Measurements from ENCODE around the gene PRDM16.
"Not testable (repeated sequence)": the region's sequence is repeated elsewhere in the genome, so short reads cannot be mapped to it uniquely, and the experiment has no call there.

The PRDM16 gene

DNA sequence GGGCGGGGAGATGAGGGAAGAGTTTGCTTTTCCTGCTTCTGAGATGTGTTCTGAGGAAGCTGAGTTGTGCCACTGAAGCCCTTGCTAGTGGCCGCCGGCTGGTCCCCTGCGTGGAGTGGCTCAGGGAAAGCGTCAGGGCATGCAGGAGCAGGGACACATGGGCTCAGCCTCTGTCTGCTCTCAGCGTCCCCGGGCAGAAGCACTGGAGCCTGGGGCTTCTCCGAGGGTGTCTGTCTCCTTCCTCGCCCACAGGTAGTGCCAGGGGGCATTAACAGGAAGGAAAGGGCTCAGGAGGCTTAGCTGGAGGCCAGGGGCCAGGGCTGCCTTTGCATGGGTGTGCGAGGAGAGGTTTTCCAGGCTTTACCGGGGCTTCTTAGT is 7.3 kb downstream of the PRDM16 start:
- no peak for DNase-seq
- in situ Hi-C loops (cut with HindIII; ENCODE audit: low pct_ligation_motif_present, low pct_unique_long_range_greater_than_20kb, low sequenced_read_pairs): no loop called here

- no peak for DNase-seq
- in situ Hi-C loops (cut with HindIII; ENCODE audit: low pct_ligation_motif_present, low pct_unique_long_range_greater_than_20kb, low sequenced_read_pairs): no loop called here
Observed at GRCh38 chr1:3077081-3077480, 8.1 kb downstream of the PRDM16 start.

DNA sequence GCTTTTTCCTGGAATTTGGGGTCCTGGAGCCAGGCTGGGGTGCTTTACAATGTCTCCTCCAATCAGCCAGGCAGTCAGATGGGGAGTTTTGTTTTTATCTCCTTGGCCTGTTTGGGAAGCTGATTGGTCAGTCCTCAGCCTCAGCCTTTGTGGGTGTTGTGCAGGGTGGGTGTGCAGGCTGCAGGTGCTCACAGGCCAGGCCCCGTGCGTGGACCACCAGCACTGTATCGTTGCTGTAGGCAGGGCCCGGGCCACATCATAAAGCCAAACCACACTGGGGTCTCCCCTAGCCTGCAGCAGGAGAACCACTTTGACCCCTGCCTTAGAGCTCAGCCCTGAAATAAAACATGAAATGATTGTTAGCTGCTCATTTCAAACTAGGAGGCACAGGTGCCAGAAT is 8.6 kb downstream of the PRDM16 start:
- no peak for DNase-seq
- in situ Hi-C loops (cut with HindIII; ENCODE audit: low pct_ligation_motif_present, low pct_unique_long_range_greater_than_20kb, low sequenced_read_pairs): no loop called here

DNA sequence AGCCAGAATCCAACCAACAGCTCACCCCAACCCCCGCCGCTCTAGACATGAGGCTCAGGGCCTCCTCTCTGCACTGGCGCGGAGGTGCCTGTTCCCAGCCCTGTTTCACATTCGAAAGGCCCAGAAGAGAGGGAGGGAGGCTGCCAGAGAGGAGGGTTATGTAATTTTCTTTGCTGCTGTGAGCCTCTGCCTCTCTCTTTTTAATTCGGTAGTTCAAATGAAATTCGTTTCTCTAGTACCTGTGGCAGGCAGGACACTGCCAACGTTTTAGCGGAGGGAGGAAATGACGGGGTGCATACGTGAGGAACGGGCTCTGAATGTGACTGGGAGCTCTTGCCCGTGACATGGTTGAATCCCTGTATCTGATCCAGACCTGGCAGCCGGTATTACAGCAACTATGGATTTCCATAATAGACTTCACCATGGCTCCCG is 9.4 kb downstream of the PRDM16 start:
- in situ Hi-C loops (cut with HindIII; ENCODE audit: low pct_ligation_motif_present, low pct_unique_long_range_greater_than_20kb, low sequenced_read_pairs): no loop called here
- DNase-seq: no peak

- in situ Hi-C loops (cut with HindIII; ENCODE audit: low pct_ligation_motif_present, low pct_unique_long_range_greater_than_20kb, low sequenced_read_pairs): no loop called here
- no peak for DNase-seq
Observed at GRCh38 chr1:3078871-3079270, 9.9 kb downstream of the PRDM16 start.

GRCh38 chr1:3079381-3080052 is 10.5 kb downstream of the PRDM16 start:
- DNase-seq: no peak
- in situ Hi-C loops (cut with HindIII; ENCODE audit: low pct_ligation_motif_present, low pct_unique_long_range_greater_than_20kb, low sequenced_read_pairs): no loop called here

DNA sequence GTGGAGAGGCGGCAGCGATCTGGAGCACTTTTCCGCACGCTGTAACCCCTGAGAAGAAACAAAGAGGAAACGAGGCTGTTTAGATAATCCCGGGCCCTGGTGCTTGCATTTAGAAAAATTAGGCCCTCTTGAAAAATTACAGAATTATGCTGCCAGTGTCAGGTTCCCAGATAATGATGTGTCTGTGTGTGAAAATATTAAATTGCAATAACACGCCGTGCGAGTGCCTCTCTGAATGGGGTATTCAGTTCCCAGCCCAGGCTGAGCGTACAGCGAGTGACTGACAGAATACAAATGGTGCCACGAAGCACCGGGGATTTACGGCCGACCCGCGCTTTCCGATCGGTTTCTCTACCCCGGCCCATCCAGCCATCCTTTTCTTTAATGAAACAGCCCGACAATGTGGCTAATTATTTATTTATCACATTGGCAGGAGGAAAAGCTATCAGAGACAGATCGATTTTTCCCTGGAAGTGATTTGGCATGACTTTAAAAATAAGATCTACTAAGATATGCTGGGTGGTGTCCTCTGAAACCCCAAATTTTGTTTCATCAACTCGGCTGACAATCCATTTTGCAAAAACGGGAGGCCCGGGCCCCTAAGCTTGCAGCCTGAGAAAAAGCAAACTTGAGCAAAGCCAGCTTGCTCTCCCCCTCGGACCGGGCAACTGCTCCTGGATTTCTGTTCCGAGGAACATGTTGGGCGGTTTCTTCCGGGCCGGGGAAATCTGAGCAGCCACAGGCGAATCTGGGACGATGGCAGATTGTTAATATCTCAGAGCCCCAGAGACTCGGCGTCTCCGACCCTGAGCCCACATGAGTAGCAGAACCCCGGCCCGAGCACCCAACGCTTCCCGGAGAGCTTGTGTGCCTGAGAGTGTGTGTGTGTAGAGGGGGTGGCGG is 11.3 kb downstream of the PRDM16 start:
- in situ Hi-C loops (cut with HindIII; ENCODE audit: low pct_ligation_motif_present, low pct_unique_long_range_greater_than_20kb, low sequenced_read_pairs): no loop called here
- DNase-seq: no peak

DNA sequence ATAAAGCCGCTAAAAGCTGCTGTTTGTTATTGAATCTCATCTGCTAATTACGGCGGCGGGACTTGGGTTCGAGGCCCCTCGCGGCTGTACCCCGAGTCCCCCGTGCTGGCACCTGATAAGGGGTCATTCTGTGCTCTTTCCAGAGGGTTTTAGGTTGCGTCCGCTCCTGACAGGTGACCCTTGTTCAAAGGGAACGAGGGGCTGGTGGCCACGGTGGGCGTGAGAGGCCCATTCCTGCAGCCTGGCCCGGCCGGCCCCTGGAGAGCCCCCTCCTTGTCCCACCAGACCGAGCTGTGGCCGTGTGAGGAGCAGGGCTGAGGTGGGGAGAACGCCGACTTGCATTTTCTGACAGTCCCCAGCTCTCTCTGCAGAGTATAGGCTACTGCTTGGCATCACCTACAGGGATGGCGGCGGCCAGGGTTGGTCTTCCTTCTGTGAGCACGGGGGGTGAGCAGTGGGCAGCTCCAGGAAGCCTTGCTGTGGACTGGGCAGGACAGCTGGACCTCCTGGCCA is 12.2 kb downstream of the PRDM16 start:
- in situ Hi-C loops (cut with HindIII; ENCODE audit: low pct_ligation_motif_present, low pct_unique_long_range_greater_than_20kb, low sequenced_read_pairs): no loop called here
- DNase-seq: no peak

DNA sequence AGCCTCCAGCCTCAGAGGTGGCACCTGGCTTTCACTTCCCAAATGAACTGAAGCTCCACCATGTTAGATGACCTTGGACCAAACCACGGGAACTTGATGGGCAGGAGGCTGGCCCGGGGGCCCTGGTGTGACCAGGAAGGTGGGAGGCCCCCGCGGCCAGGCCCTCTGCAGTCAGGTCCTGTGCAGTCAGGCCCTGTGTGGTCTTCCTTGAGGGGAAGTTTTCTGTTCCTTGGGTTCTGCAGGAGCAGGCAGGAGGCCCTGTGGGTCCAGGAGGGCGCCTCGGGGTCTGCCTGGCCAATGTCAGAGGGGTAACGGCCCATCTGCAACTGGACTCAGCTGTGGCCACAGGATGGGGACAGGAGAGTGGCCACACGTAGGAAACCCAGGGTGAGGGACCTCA is 13.0 kb downstream of the PRDM16 start:
- DNase-seq: no peak
- in situ Hi-C loops (cut with HindIII; ENCODE audit: low pct_ligation_motif_present, low pct_unique_long_range_greater_than_20kb, low sequenced_read_pairs): no loop called here

- DNase-seq: no peak
- in situ Hi-C loops (cut with HindIII; ENCODE audit: low pct_ligation_motif_present, low pct_unique_long_range_greater_than_20kb, low sequenced_read_pairs): no loop called here
Observed at GRCh38 chr1:3082571-3083516, 13.8 kb downstream of the PRDM16 start.

- in situ Hi-C loops (cut with HindIII; ENCODE audit: low pct_ligation_motif_present, low pct_unique_long_range_greater_than_20kb, low sequenced_read_pairs): no loop called here
Observed at GRCh38 chr1:3084154-3084553, 15.2 kb downstream of the PRDM16 start.

GRCh38 chr1:3084726-3085125 is 15.7 kb downstream of the PRDM16 start:
- in situ Hi-C loops (cut with HindIII; ENCODE audit: low pct_ligation_motif_present, low pct_unique_long_range_greater_than_20kb, low sequenced_read_pairs): no loop called here

More at GRCh38 chr1:3084154-3084553, 15.2 kb downstream of the PRDM16 start:
- DNase-seq: no peak

DNA sequence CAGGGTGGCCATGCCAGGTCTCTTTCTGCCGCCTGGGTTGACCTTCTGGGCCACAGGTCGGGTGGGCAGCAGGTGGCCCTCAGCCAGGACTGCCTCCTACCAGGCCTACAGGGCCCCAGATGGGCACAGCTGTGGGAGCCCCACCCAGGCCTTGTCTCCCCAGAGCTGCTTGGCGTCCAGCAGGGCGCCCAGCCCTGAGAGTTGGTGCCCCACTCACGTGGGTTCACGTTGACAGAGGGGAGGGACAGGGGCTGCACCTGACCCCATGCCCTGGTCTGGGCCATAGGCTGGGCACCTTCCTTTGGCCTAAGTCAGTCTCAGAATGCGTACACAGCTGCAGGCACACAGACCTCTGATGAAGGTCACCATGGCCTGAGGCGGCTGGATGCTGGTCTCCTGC is 16.7 kb downstream of the PRDM16 start:
- in situ Hi-C loops (cut with HindIII; ENCODE audit: low pct_ligation_motif_present, low pct_unique_long_range_greater_than_20kb, low sequenced_read_pairs): no loop called here
- no peak for DNase-seq

More at GRCh38 chr1:3084726-3085125, 15.7 kb downstream of the PRDM16 start:
- DNase-seq: no peak

DNA sequence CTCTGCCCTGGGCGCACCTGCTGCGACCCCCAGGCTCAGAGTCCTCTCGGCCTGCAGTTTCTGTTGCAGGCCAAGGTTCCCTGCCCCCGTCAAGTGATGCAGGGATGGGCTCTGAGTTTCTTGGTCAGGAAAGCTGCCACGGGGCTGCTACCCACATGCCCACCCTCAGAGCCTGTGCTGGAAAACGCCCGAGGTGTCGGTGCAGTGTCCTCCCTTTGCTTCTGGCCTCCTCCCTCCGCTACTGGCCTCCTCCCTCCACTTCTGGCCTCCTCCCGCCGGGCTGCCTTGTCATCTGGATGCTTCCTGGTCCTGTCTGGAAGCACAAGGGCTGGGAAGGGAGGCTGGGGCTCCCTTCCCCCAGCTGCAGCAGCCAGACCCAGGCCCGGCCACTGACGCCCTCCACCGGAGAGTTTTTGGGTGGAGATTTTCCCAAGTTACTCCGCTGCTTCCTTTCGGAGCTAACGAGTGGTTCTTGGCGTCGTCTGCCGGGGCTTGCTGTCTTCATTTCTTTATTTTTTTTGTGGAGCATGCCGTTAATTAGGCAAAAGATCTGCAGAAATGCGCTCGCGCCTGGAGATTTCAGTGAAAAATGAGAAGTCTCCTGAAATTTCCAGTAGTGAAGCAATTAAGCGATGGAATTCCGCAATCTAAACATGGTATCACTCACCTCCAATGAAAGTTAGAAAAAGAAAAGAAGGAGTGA is 17.4 kb downstream of the PRDM16 start:
- in situ Hi-C loops (cut with HindIII; ENCODE audit: low pct_ligation_motif_present, low pct_unique_long_range_greater_than_20kb, low sequenced_read_pairs): no loop called here
- DNase-seq: no peak

DNA sequence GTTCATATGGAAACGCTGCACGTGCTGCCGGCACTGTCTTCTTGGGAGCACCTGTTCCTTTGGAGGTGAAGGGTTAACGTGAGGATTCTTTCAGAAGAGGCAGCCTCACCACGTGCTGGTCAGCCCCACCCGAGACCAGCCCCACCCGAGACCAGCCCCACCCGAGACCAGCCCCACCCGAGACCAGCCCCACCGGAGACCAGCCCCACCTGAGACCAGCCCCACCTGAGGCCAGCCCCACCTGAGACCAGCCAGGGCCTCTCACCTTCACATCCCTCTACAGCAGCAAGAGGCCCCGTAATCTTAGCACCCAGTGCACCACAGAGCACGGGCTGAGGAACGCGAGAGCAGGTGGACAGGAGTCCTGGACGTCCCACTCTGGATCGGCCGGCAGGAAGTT is 18.0 kb downstream of the PRDM16 start:
- no peak for DNase-seq
- in situ Hi-C loops (cut with HindIII; ENCODE audit: low pct_ligation_motif_present, low pct_unique_long_range_greater_than_20kb, low sequenced_read_pairs): no loop called here

- in situ Hi-C loops (cut with HindIII; ENCODE audit: low pct_ligation_motif_present, low pct_unique_long_range_greater_than_20kb, low sequenced_read_pairs); DNase-seq: not testable (repeated sequence)
Observed at GRCh38 chr1:3087946-3088668, 19.1 kb downstream of the PRDM16 start.

GRCh38 chr1:3089490-3089889 is 20.5 kb downstream of the PRDM16 start:
- in situ Hi-C loops (cut with HindIII; ENCODE audit: low pct_ligation_motif_present, low pct_unique_long_range_greater_than_20kb, low sequenced_read_pairs): no loop called here
- DNase-seq: no peak

Measured in ACHN (cell line).